WI38 (cell line): ENCODE data around the gene POFUT1.

ENCODE experiments used
- H3K4me3 ChIP-seq: 2 replicates; pipeline ENCODE4 v1.5.1; 2011; ENCODE audit warnings: low read depth, mild to moderate bottlenecking, control low read depth, low read length
- CTCF ChIP-seq: IDR thresholded peaks from 2 replicates; pipeline ENCODE4 v1.5.1; 2012; ENCODE audit warnings: low read depth, mild to moderate bottlenecking, control low read depth, low read length

Gene POFUT1

GRCh38 chr20:32215147-32215546, 7.5 kb downstream of the POFUT1 start:
- TF ChIP-seq CTCF, result no peak
- no peak overlapping the region for H3K4me3 ChIP-seq

GRCh38 chr20:32215729-32216128, 8.0 kb downstream of the POFUT1 start:
- no peak overlapping the region for H3K4me3 ChIP-seq
- TF ChIP-seq CTCF, result no peak

GRCh38 chr20:32216179-32217142, 8.8 kb downstream of the POFUT1 start:
- no peak overlapping the region for H3K4me3 ChIP-seq
- TF ChIP-seq CTCF, result no peak

- no peak overlapping the region for H3K4me3 ChIP-seq
- TF ChIP-seq CTCF, result no peak
These were observed 10.6 kb downstream of the POFUT1 start for GRCh38 chr20:32218156-32218900.

GRCh38 chr20:32224463-32224862, 16.8 kb downstream of the POFUT1 start:
- H3K4me3 ChIP-seq, result no peak overlapping the region
- TF ChIP-seq CTCF, result no peak

GRCh38 chr20:32226391-32226790, 18.7 kb downstream of the POFUT1 start:
- no peak overlapping the region for H3K4me3 ChIP-seq
- no peak for TF ChIP-seq CTCF

- no peak overlapping the region for H3K4me3 ChIP-seq
- TF ChIP-seq CTCF, result no peak
These were observed 19.6 kb downstream of the POFUT1 start for GRCh38 chr20:32227306-32227705.
